ENCODE results near the gene CPSF4L. TPM values are rescaled to one million over a fixed set of nuclear protein-coding genes. Genes with fewer than 3 reads are reported as not detected.
"Not testable (repeated sequence)": the region's sequence is repeated elsewhere in the genome, so short reads cannot be mapped to it uniquely, and the experiment has no call there.

The CPSF4L gene
- total RNA-seq: not detected in 2 replicates

- Mint-ChIP-seq H3K36me3 (ENCODE audit: low read depth) (no peaks in the 10 kb centered on the region), H3K27me3 (peaks cover 2% of the 10 kb centered on the region), H3K27ac (no peak within 1 kb of the TSS), H3K4me1 (no peaks in the 10 kb centered on the region), H3K4me3 (no peak within 1 kb of the TSS), H3K9me3 (no peaks in the 10 kb centered on the region)
- intact Hi-C loops (cut with micrococcal nuclease): no loop called here
- DNase-seq: no peak
Observed at GRCh38 chr17:73261617-73261951, at the start of gene CPSF4L. CPSF4L (minus strand) TSS chr17:73261880; CDS start chr17:73261818, 62 bp downstream.

GRCh38 chr17:73311428-73311780 lies 49.7 kb upstream of the CPSF4L start:
- no peaks in the 10 kb centered on the region for H3K9me3 Mint-ChIP-seq
- no peak for DNase-seq
- H3K4me1 Mint-ChIP-seq: peaks cover 5% of the 10 kb centered on the region
- peak overlapping the region; percentile 86 for H3K4me3 Mint-ChIP-seq
- no peaks in the 10 kb centered on the region for H3K36me3 Mint-ChIP-seq (ENCODE audit: low read depth)
- H3K27ac Mint-ChIP-seq: peak overlapping the region; percentile 25
- H3K27me3 Mint-ChIP-seq: peaks cover 12% of the 10 kb centered on the region
- intact Hi-C loops (cut with micrococcal nuclease): loop anchor here (1.0 to 2.0 kb wide), 2 partner anchors 59 to 79 kb away; a partner anchor contains a TSS

- Mint-ChIP-seq H3K4me3 (peak overlapping the region; percentile 86), H3K4me1 (peaks cover 5% of the 10 kb centered on the region), H3K27me3 (peaks cover 12% of the 10 kb centered on the region), H3K36me3 (ENCODE audit: low read depth) (no peaks in the 10 kb centered on the region), H3K27ac (no peak overlapping the region), H3K9me3 (no peaks in the 10 kb centered on the region)
- intact Hi-C loops (cut with micrococcal nuclease): loop anchor here (2.0 kb wide), 1 partner anchor 61 kb away; no protein-coding TSS in a partner anchor
- no peak for DNase-seq
Observed at GRCh38 chr17:73309727-73310596, 48.3 kb upstream of the CPSF4L start.

GRCh38 chr17:73308959-73309358 lies 47.3 kb upstream of the CPSF4L start:
- H3K27ac Mint-ChIP-seq; DNase-seq; intact Hi-C loops (cut with micrococcal nuclease); H3K4me3 Mint-ChIP-seq; H3K9me3 Mint-ChIP-seq; H3K36me3 Mint-ChIP-seq (ENCODE audit: low read depth); H3K4me1 Mint-ChIP-seq: not testable (repeated sequence)
- H3K27me3 Mint-ChIP-seq: peaks cover 13% of the 10 kb centered on the region

- DNase-seq: no peak
- Mint-ChIP-seq H3K4me3 (no peak overlapping the region), H3K36me3 (ENCODE audit: low read depth) (no peaks in the 10 kb centered on the region), H3K27me3 (peaks cover 10% of the 10 kb centered on the region), H3K4me1 (peaks cover 5% of the 10 kb centered on the region), H3K9me3 (no peaks in the 10 kb centered on the region), H3K27ac (no peak overlapping the region)
- intact Hi-C loops (cut with micrococcal nuclease): no loop called here
Observed at GRCh38 chr17:73308017-73308823, 46.5 kb upstream of the CPSF4L start.

GRCh38 chr17:73307130-73307529 lies 45.5 kb upstream of the CPSF4L start:
- DNase-seq: no peak
- H3K36me3 Mint-ChIP-seq (ENCODE audit: low read depth): no peaks in the 10 kb centered on the region
- peaks cover 10% of the 10 kb centered on the region for H3K27me3 Mint-ChIP-seq
- no peak overlapping the region for H3K27ac Mint-ChIP-seq
- H3K4me1 Mint-ChIP-seq: peaks cover 5% of the 10 kb centered on the region
- intact Hi-C loops (cut with micrococcal nuclease): no loop called here
- H3K9me3 Mint-ChIP-seq: no peaks in the 10 kb centered on the region
- no peak overlapping the region for H3K4me3 Mint-ChIP-seq

GRCh38 chr17:73305845-73306836 lies 44.5 kb upstream of the CPSF4L start:
- H3K36me3 Mint-ChIP-seq (ENCODE audit: low read depth): no peaks in the 10 kb centered on the region
- H3K4me3 Mint-ChIP-seq: no peak overlapping the region
- H3K9me3 Mint-ChIP-seq: no peaks in the 10 kb centered on the region
- intact Hi-C loops (cut with micrococcal nuclease): no loop called here
- DNase-seq: no peak
- H3K27me3 Mint-ChIP-seq: peaks cover 10% of the 10 kb centered on the region
- peaks cover 5% of the 10 kb centered on the region for H3K4me1 Mint-ChIP-seq
- no peak overlapping the region for H3K27ac Mint-ChIP-seq

GRCh38 chr17:73304971-73305812 lies 43.5 kb upstream of the CPSF4L start:
- no peak for DNase-seq
- Mint-ChIP-seq H3K36me3 (ENCODE audit: low read depth) (no peaks in the 10 kb centered on the region), H3K4me3 (peak overlapping the region; percentile 35), H3K4me1 (peaks cover 4% of the 10 kb centered on the region), H3K27me3 (peaks cover 10% of the 10 kb centered on the region), H3K27ac (peak overlapping the region; percentile 53), H3K9me3 (no peaks in the 10 kb centered on the region)
- intact Hi-C loops (cut with micrococcal nuclease): no loop called here

GRCh38 chr17:73304438-73304837 lies 42.8 kb upstream of the CPSF4L start:
- Mint-ChIP-seq H3K27ac (no peak overlapping the region), H3K36me3 (ENCODE audit: low read depth) (no peaks in the 10 kb centered on the region), H3K4me1 (peaks cover 2% of the 10 kb centered on the region), H3K4me3 (no peak overlapping the region), H3K27me3 (peaks cover 8% of the 10 kb centered on the region), H3K9me3 (no peaks in the 10 kb centered on the region)
- DNase-seq: no peak
- intact Hi-C loops (cut with micrococcal nuclease): no loop called here

- intact Hi-C loops (cut with micrococcal nuclease): no loop called here
- Mint-ChIP-seq H3K4me1 (no peaks in the 10 kb centered on the region), H3K4me3 (no peak overlapping the region), H3K36me3 (ENCODE audit: low read depth) (no peaks in the 10 kb centered on the region), H3K27me3 (peaks cover 9% of the 10 kb centered on the region), H3K9me3 (no peaks in the 10 kb centered on the region), H3K27ac (no peak overlapping the region)
- no peak for DNase-seq
Observed at GRCh38 chr17:73302189-73302588, 40.5 kb upstream of the CPSF4L start.

GRCh38 chr17:73301369-73301768 lies 39.7 kb upstream of the CPSF4L start:
- Mint-ChIP-seq H3K27ac (no peak overlapping the region), H3K27me3 (peaks cover 7% of the 10 kb centered on the region), H3K4me1 (no peaks in the 10 kb centered on the region), H3K36me3 (ENCODE audit: low read depth) (no peaks in the 10 kb centered on the region), H3K4me3 (no peak overlapping the region), H3K9me3 (no peaks in the 10 kb centered on the region)
- DNase-seq: no peak
- intact Hi-C loops (cut with micrococcal nuclease): no loop called here

- Mint-ChIP-seq H3K4me1 (no peaks in the 10 kb centered on the region), H3K9me3 (no peaks in the 10 kb centered on the region), H3K36me3 (ENCODE audit: low read depth) (no peaks in the 10 kb centered on the region), H3K27ac (no peak overlapping the region), H3K27me3 (peaks cover 7% of the 10 kb centered on the region), H3K4me3 (no peak overlapping the region)
- DNase-seq: no peak
- intact Hi-C loops (cut with micrococcal nuclease): no loop called here
Observed at GRCh38 chr17:73300392-73300791, 38.7 kb upstream of the CPSF4L start.

All from activated CD4-positive, alpha-beta T cell treated with anti-CD3 and anti-CD28 coated beads, Interleukin-2, amount 10 ng/mL, durations not matched to agents 24 days and 14 days (primary cell).